Fibroblast of lung (primary cell): ENCODE measurements around the gene ZNF581. TPM values are rescaled to one million over a fixed set of nuclear protein-coding genes. Genes with fewer than 3 reads are reported as not detected.

Experiments used
- DNase-seq, 2 donors: peaks; one replicate each; pipeline versions ENCODE4 v3.0.0 to v3.0.0-alpha.2; 2010; ENCODE audit warnings: low read depth in 2 of 2
- H2AFZ ChIP-seq: 2 replicates; pipeline ENCODE4 v1.5.1; 2012; ENCODE audit warnings: low read length, control low read depth, inconsistent platforms
- H3K27ac ChIP-seq: 2 replicates; pipeline ENCODE4 v1.5.1; 2011; ENCODE audit warnings: low read length, control low read depth; ENCODE audit not compliant: insufficient read depth
- H3K27me3 ChIP-seq: 2 replicates; pipeline ENCODE4 v1.5.1; 2011; ENCODE audit warnings: mild to moderate bottlenecking, low read length; ENCODE audit not compliant: control insufficient read depth, insufficient read depth
- H3K36me3 ChIP-seq: 2 replicates; pipeline ENCODE4 v1.5.1; 2011; ENCODE audit warnings: low read length; ENCODE audit not compliant: control insufficient read depth, insufficient read depth
- H3K4me1 ChIP-seq: 2 replicates; pipeline ENCODE4 v1.5.1; 2011; ENCODE audit warnings: low read length; ENCODE audit not compliant: control insufficient read depth, insufficient read depth; ENCODE audit errors: extremely low read depth
- H3K4me2 ChIP-seq: 2 replicates; pipeline ENCODE4 v1.5.1; 2011; ENCODE audit warnings: low read length, control low read depth; ENCODE audit not compliant: insufficient read depth; ENCODE audit errors: extremely low read depth
- H3K4me3 ChIP-seq, 4 experiments: fragments of 200-600 bp in 1 of 4; sonication (generic) in 1 of 4; replicated peaks in 1 of 4; 2 replicates each; pipeline ENCODE4 v1.5.1; 2011 to 2016; ENCODE audit warnings: low read length in 4 of 4, low read depth in 3 of 4, mild to moderate bottlenecking in 3 of 4, control low read depth in 2 of 4, inconsistent platforms in 1 of 4, mixed read lengths in 1 of 4; ENCODE audit not compliant: insufficient read depth in 1 of 4; ENCODE audit errors: control extremely low read depth in 1 of 4
- H3K79me2 ChIP-seq: 2 replicates; pipeline ENCODE4 v1.5.1; 2012; ENCODE audit warnings: mild to moderate bottlenecking, low read length, inconsistent platforms; ENCODE audit not compliant: control insufficient read depth, insufficient read depth
- H3K9ac ChIP-seq: 2 replicates; pipeline ENCODE4 v1.5.1; 2011; ENCODE audit warnings: mild to moderate bottlenecking, low read length, control low read depth; ENCODE audit not compliant: insufficient read depth
- H3K9me3 ChIP-seq: 2 replicates; pipeline ENCODE4 v1.5.1; 2012; ENCODE audit warnings: low read depth, low read length; ENCODE audit not compliant: control insufficient read depth, insufficient read depth
- H4K20me1 ChIP-seq: 2 replicates; pipeline ENCODE4 v1.5.1; 2011; ENCODE audit warnings: low read length; ENCODE audit not compliant: control insufficient read depth, insufficient read depth; ENCODE audit errors: extremely low read depth
- CTCF ChIP-seq, 2 donors: IDR thresholded peaks in 1 of 2; conservative IDR thresholded peaks in 1 of 2; 1 replicate in 1 of 2; 2 replicates in 1 of 2; pipeline ENCODE4 v1.5.1; 2011 to 2012; ENCODE audit warnings: low read length in 2 of 2, control low read depth in 1 of 2, inconsistent platforms in 1 of 2, low read depth in 1 of 2, mild to moderate bottlenecking in 1 of 2
- EZH2 ChIP-seq: IDR thresholded peaks from 2 replicates; pipeline ENCODE4 v1.5.1; 2012; ENCODE audit warnings: low read length, control low read depth, mild to moderate bottlenecking; ENCODE audit errors: missing control alignments
- polyA plus RNA-seq, 2 donors: library from polyadenylated mRNA; depleted of rRNA in 1 of 2; stranded (reverse) in 1 of 2; unstranded in 1 of 2; fragments of >200 nt; gene quantifications; 2 replicates each; pipeline ENCODE4 v1.2.1, GENCODE V29; 2011 to 2012; ENCODE audit warnings: missing spikeins in 1 of 2
- total RNA-seq: library from RNA; depleted of rRNA; stranded (reverse); fragments of >200 nt; gene quantifications from 2 replicates; pipeline ENCODE4 v1.2.1, GENCODE V29; 2014

Gene ZNF581
- total and polyA plus RNA-seq, 2 donors (not counting 1 experiment from before 2014, with no cell fraction given), result 9.2 to 33.4 TPM

- Histone ChIP-seq H3K79me2 (peaks cover 31% of the 10 kb centered on the region), H3K9me3 (no peaks in the 10 kb centered on the region), H4K20me1 (no peaks in the 10 kb centered on the region), H3K27me3 (no peaks in the 10 kb centered on the region), H3K36me3 (peaks cover 2% of the 10 kb centered on the region), H3K4me1 (peaks cover 6% of the 10 kb centered on the region), H3K4me3 (peak overlapping the region; percentile 90 to 95 (median 93)), H3K27ac (peak overlapping the region; percentile 93), H3K9ac (peak overlapping the region; percentile 89), H3K4me2 (peak overlapping the region; percentile 100), H2AFZ (no peak overlapping the region)
- no peak for TF ChIP-seq EZH2
- TF ChIP-seq CTCF (conservative IDR thresholded peaks at IDR 0.05 in 1 of 2, IDR thresholded peaks at IDR 0.05 in 1 of 2; ENCODE audit: low read depth in 1 of 2, low read length in 2 of 2), result no peak
- DNase-seq, result no peak
Measured at GRCh38 chr19:55606471-55606787, 37.0 kb upstream of the ZNF581 start.

GRCh38 chr19:55606817-55607216 lies 36.6 kb upstream of the ZNF581 start:
- peak overlapping the region; percentile 90 to 95 (median 93) for H3K4me3 ChIP-seq
- H3K27me3 ChIP-seq, result no peaks in the 10 kb centered on the region
- H3K9me3 ChIP-seq, result no peaks in the 10 kb centered on the region
- peak overlapping the region; percentile 100 for H3K4me2 ChIP-seq
- H3K4me1 ChIP-seq, result peaks cover 6% of the 10 kb centered on the region
- no peaks in the 10 kb centered on the region for H4K20me1 ChIP-seq
- H3K27ac ChIP-seq, result peak overlapping the region; percentile 93
- TF ChIP-seq EZH2 (no peak), CTCF (conservative IDR thresholded peaks at IDR 0.05 in 1 of 2, IDR thresholded peaks at IDR 0.05 in 1 of 2; ENCODE audit: low read depth in 1 of 2, low read length in 2 of 2) (no peak)
- peaks cover 2% of the 10 kb centered on the region for H3K36me3 ChIP-seq
- H2AFZ ChIP-seq, result no peak overlapping the region
- no peak overlapping the region for H3K9ac ChIP-seq
- DNase-seq, result no peak
- H3K79me2 ChIP-seq, result peaks cover 31% of the 10 kb centered on the region

- Histone ChIP-seq H3K79me2 (peaks cover 34% of the 10 kb centered on the region), H3K9ac (no peak overlapping the region), H3K4me3 (no peak overlapping the region), H3K4me2 (no peak overlapping the region), H3K27ac (no peak overlapping the region), H2AFZ (no peak overlapping the region), H3K9me3 (no peaks in the 10 kb centered on the region), H3K27me3 (no peaks in the 10 kb centered on the region), H4K20me1 (no peaks in the 10 kb centered on the region), H3K4me1 (peaks cover 6% of the 10 kb centered on the region), H3K36me3 (peaks cover 5% of the 10 kb centered on the region)
- TF ChIP-seq CTCF (conservative IDR thresholded peaks at IDR 0.05 in 1 of 2, IDR thresholded peaks at IDR 0.05 in 1 of 2; ENCODE audit: low read depth in 1 of 2, low read length in 2 of 2), result no peak
- TF ChIP-seq EZH2, result no peak
- no peak for DNase-seq
Measured at GRCh38 chr19:55609326-55609725, 34.1 kb upstream of the ZNF581 start.
